CD14-positive monocyte (primary cell): Measurements from ENCODE around the gene GOLGA6L1. TPM values are rescaled to one million over a fixed set of nuclear protein-coding genes. Genes with fewer than 3 reads are reported as not detected.
A peak's percentile ranks its signal among the peaks of the same experiment; 100 is the strongest.
"Not testable (repeated sequence)": the region's sequence is repeated elsewhere in the genome, so short reads cannot be mapped to it uniquely, and the experiment has no call there.

ENCODE experiments used
- DNase-seq, 3 donors: peaks; one replicate each; pipeline ENCODE4 v3.0.0-alpha.2; 2011 to 2022
- H2AFZ ChIP-seq: 2 replicates; pipeline ENCODE4 v1.6.0; 2012; ENCODE audit warnings: mild to moderate bottlenecking, low read depth, low read length, inconsistent platforms; ENCODE audit not compliant: insufficient read depth, poor library complexity, severe bottlenecking
- H3K27ac ChIP-seq, 2 donors: 1 replicate in 1 of 2; 2 replicates in 1 of 2; pipeline ENCODE4 v1.5.1; 2012 to 2013; ENCODE audit warnings: low read length in 2 of 2, control low read depth in 1 of 2, inconsistent platforms in 1 of 2, low read depth in 1 of 2, mild to moderate bottlenecking in 1 of 2
- H3K27me3 ChIP-seq, 2 donors: one replicate each; pipeline versions ENCODE4 v1.6.0 to v1.6.1; 2011 to 2013; ENCODE audit warnings: low read length in 2 of 2; ENCODE audit not compliant: control insufficient read depth in 2 of 2, insufficient read depth in 2 of 2
- H3K36me3 ChIP-seq, 2 donors: replicated peaks in 1 of 2; 1 replicate in 1 of 2; 2 replicates in 1 of 2; pipeline versions ENCODE4 v1.5.1 to v1.6.1; 2012 to 2013; ENCODE audit warnings: low read length in 2 of 2, control low read depth in 1 of 2, inconsistent platforms in 1 of 2, mild to moderate bottlenecking in 1 of 2; ENCODE audit not compliant: insufficient read depth in 2 of 2, control insufficient read depth in 1 of 2
- H3K4me1 ChIP-seq, 2 donors: 1 replicate in 1 of 2; 2 replicates in 1 of 2; pipeline versions ENCODE4 v1.5.1 to v1.6.1; 2012 to 2013; ENCODE audit warnings: low read length in 2 of 2, control low read depth in 1 of 2, inconsistent platforms in 1 of 2, mild to moderate bottlenecking in 1 of 2, moderate library complexity in 1 of 2; ENCODE audit not compliant: insufficient read depth in 2 of 2, control insufficient read depth in 1 of 2
- H3K4me2 ChIP-seq: replicated peaks from 2 replicates; pipeline ENCODE3; 2012; ENCODE audit warnings: low read length, moderate library complexity, mild to moderate bottlenecking; ENCODE audit not compliant: poor library complexity, severe bottlenecking; ENCODE audit errors: extremely low read depth
- H3K4me3 ChIP-seq, 3 experiments: fragments of 200-600 bp in 1 of 3; sonication (generic) in 1 of 3; replicated peaks in 1 of 3; 1 replicate in 2 of 3; 2 replicates in 1 of 3; pipeline ENCODE4 v1.5.1; 2011 to 2013; ENCODE audit warnings: low read length in 3 of 3, mild to moderate bottlenecking in 3 of 3, control low read depth in 2 of 3, low read depth in 2 of 3, inconsistent platforms in 1 of 3, moderate library complexity in 1 of 3
- H3K79me2 ChIP-seq: 2 replicates; pipeline ENCODE4 v1.6.0; 2012; ENCODE audit warnings: mild to moderate bottlenecking, control low read depth, inconsistent platforms, low read length, moderate library complexity; ENCODE audit not compliant: insufficient read depth
- H3K9ac ChIP-seq: 2 replicates; pipeline ENCODE4 v1.6.0; 2017; ENCODE audit warnings: low read length, mild to moderate bottlenecking; ENCODE audit not compliant: insufficient read depth, poor library complexity, severe bottlenecking
- H3K9me3 ChIP-seq, 2 donors: replicated peaks in 1 of 2; 1 replicate in 1 of 2; 2 replicates in 1 of 2; pipeline versions ENCODE4 v1.5.1 to v1.6.1; 2012 to 2013; ENCODE audit warnings: low read length in 2 of 2, control low read depth in 1 of 2; ENCODE audit not compliant: control insufficient read depth in 1 of 2, insufficient read depth in 1 of 2
- H4K20me1 ChIP-seq: 2 replicates; pipeline ENCODE4 v1.6.0; 2012; ENCODE audit warnings: mild to moderate bottlenecking, low read length, control low read depth, moderate library complexity; ENCODE audit not compliant: insufficient read depth
- H3K27ac Mint-ChIP-seq, 7 donors: one replicate each; pipeline ENCODE4 v1.8.0; 2020; ENCODE audit warnings: mild to moderate bottlenecking in 7 of 7, mixed read lengths in 7 of 7, moderate library complexity in 6 of 7, inconsistent platforms in 2 of 7
- H3K27me3 Mint-ChIP-seq, 3 donors: one replicate each; pipeline ENCODE4 v1.8.0; 2021 to 2022; ENCODE audit warnings: low read depth in 3 of 3, mild to moderate bottlenecking in 3 of 3, mixed read lengths in 3 of 3, moderate library complexity in 3 of 3, inconsistent platforms in 1 of 3
- H3K36me3 Mint-ChIP-seq, 2 donors: one replicate each; pipeline ENCODE4 v1.8.0; 2020; ENCODE audit warnings: mixed read lengths in 2 of 2, inconsistent platforms in 1 of 2, mild to moderate bottlenecking in 1 of 2
- H3K4me1 Mint-ChIP-seq: one replicate; pipeline ENCODE4 v1.8.0; 2020; ENCODE audit warnings: mild to moderate bottlenecking, mixed read lengths
- H3K4me3 Mint-ChIP-seq, 2 donors: one replicate each; pipeline ENCODE4 v1.8.0; 2020; ENCODE audit warnings: mild to moderate bottlenecking in 2 of 2, mixed read lengths in 2 of 2, moderate library complexity in 1 of 2
- H3K9me3 Mint-ChIP-seq, 7 donors: one replicate each; pipeline ENCODE4 v1.8.0; 2020 to 2022; ENCODE audit warnings: mixed read lengths in 7 of 7, mild to moderate bottlenecking in 6 of 7, moderate library complexity in 6 of 7, inconsistent platforms in 2 of 7
- WGBS: methylation state at CpG from one replicate; pipeline ENCODE4 v1.1.5; 2013; ENCODE audit warnings: missing lambda C conversion rate; ENCODE audit not compliant: insufficient coverage; 5-methylcytosine and 5-hydroxymethylcytosine counted together
- intact Hi-C, 2 donors: fragments of 100-400 bp; cut with micrococcal nuclease; formaldehyde crosslinking; loops; one replicate each; pipeline versions ENCODE4 v1.15.0 to v1.15.1; 2023
- polyA plus RNA-seq, 3 donors: library from polyadenylated mRNA; depleted of rRNA in 1 of 3; unstranded in 2 of 3; stranded (reverse) in 1 of 3; fragments of 300-500 nt in 2 of 3; fragments of >200 nt in 1 of 3; fragmentation: Illumina TruSeq in 2 of 3; gene quantifications; 1 replicate in 2 of 3; 2 replicates in 1 of 3; pipeline ENCODE4 v1.2.3, GENCODE V29; 2012 to 2021
- TF ChIP-seq, protein P1 (sequence below): fragments of 200-600 bp; IDR thresholded peaks from one replicate; pipeline ENCODE4 v1.8.0; 2022; ENCODE audit warnings: antibody characterized with exemption, mild to moderate bottlenecking

GOLGA6L1 gene
- polyA plus RNA-seq, 3 donors, result not detected

DNA sequence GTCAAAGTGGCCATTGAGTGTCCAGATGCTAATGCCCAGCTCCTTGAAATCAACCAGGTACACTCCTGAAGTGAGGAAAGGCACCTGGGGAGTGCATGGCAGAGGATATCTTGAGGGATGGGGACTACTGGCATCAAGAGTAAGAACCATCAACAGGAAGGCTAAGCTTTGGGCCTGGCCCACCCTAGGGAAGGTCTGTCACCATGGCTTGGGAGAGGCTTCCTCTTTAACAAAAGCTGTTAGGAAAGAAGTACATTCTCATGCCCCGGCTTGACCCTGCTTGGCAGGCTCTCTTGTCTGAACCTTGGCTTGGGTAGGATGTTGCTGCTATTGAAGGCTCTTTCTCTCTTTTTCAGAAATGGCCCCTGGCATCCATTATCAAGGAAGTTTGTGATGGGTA is 53.5 kb downstream of the GOLGA6L1 start:
- no peaks in the 10 kb centered on the region for H3K36me3 ChIP-seq
- TF ChIP-seq, protein P1, sequence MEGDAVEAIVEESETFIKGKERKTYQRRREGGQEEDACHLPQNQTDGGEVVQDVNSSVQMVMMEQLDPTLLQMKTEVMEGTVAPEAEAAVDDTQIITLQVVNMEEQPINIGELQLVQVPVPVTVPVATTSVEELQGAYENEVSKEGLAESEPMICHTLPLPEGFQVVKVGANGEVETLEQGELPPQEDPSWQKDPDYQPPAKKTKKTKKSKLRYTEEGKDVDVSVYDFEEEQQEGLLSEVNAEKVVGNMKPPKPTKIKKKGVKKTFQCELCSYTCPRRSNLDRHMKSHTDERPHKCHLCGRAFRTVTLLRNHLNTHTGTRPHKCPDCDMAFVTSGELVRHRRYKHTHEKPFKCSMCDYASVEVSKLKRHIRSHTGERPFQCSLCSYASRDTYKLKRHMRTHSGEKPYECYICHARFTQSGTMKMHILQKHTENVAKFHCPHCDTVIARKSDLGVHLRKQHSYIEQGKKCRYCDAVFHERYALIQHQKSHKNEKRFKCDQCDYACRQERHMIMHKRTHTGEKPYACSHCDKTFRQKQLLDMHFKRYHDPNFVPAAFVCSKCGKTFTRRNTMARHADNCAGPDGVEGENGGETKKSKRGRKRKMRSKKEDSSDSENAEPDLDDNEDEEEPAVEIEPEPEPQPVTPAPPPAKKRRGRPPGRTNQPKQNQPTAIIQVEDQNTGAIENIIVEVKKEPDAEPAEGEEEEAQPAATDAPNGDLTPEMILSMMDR, result no peak
- no peaks in the 10 kb centered on the region for H4K20me1 ChIP-seq
- no peak overlapping the region for H3K27ac ChIP-seq
- H2AFZ ChIP-seq, result no peak overlapping the region
- H3K79me2 ChIP-seq, result no peaks in the 10 kb centered on the region
- H3K9me3 ChIP-seq, result no peaks in the 10 kb centered on the region
- Mint-ChIP-seq H3K9me3 (peaks cover 0 to 2% (median 0%) of the 10 kb centered on the region in 7 donors), H3K36me3 (no peaks in the 10 kb centered on the region), H3K4me1 (peaks cover 11% of the 10 kb centered on the region), H3K27me3 (peaks cover 2 to 7% (median 2%) of the 10 kb centered on the region in 3 donors), H3K27ac (no peak overlapping the region), H3K4me3 (no peak overlapping the region)
- no peak overlapping the region for H3K4me3 ChIP-seq
- no peak overlapping the region for H3K4me2 ChIP-seq
- WGBS, result no CpG with 5 or more reads among the region's 1 CpG
- peaks cover 10 to 13% of the 10 kb centered on the region in 2 donors for H3K4me1 ChIP-seq
- DNase-seq, result no peak
- H3K9ac ChIP-seq, result no peak overlapping the region
- no peaks in the 10 kb centered on the region for H3K27me3 ChIP-seq
- intact Hi-C loops, result no loop called here

DNA sequence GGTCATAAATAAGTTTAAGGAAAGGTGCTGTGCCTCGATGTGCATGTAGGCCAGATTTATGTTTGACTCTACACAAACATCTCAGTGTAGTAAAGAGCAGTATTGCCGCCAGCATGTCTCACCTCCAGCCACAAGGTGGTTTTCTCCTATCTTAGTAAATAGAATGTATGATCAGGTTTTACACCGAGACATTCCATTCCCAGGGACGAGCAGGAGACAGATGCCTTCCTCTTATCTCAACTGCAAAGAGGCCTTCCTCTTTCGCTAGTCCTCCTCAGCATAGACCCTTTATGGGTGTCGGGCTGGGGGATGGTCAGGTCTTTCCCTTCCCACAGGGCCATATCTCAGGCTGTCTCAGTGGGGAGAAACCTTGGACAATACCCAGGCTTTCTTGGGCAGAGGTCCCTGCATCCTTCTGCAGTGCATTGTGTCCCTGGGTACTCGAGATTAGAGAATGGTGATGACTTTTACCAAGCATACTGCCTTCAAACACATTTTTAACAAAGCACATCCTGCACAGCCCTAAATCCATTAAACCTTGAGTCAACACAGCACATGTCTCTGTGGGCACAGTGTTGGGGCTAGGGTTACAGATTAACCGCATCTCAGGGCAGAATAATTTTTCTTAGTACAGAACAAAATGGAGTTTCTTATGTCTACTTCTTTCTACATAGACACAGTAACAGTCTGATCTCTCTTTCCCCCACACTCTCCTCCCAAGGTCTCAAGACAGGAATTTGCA is 54.5 kb downstream of the GOLGA6L1 start:
- H3K36me3 ChIP-seq, DNase-seq, H3K4me3 ChIP-seq, H3K79me2 ChIP-seq, intact Hi-C loops, H4K20me1 ChIP-seq, H3K27me3 ChIP-seq, H3K9ac ChIP-seq, H2AFZ ChIP-seq, H3K27me3 Mint-ChIP-seq, H3K9me3 Mint-ChIP-seq, H3K27ac ChIP-seq, H3K36me3 Mint-ChIP-seq, H3K4me3 Mint-ChIP-seq, H3K9me3 ChIP-seq, H3K4me2 ChIP-seq: not testable (repeated sequence)
- Mint-ChIP-seq H3K27ac (peak overlapping the region in 1 of 7 donors; percentile 2), H3K4me1 (peaks cover 14% of the 10 kb centered on the region)
- no CpG with 5 or more reads among the region's 8 CpGs for WGBS
- peaks cover 10 to 13% of the 10 kb centered on the region in 2 donors for H3K4me1 ChIP-seq
